Daoy (cell line): ENCODE results near the gene GAS2L1. TPM values are rescaled to one million over a fixed set of nuclear protein-coding genes. Genes with fewer than 3 reads are reported as not detected.

Experiments used
- DNase-seq: peaks from one replicate; pipeline ENCODE4 v3.0.0-alpha.2; 2015; ENCODE audit warnings: low read depth
- total RNA-seq: library from RNA; depleted of rRNA; stranded (reverse); fragments of >200 nt; shearing (Covaris generic); gene quantifications from 2 replicates; pipeline ENCODE4 v1.2.3, GENCODE V29; 2014

The GAS2L1 gene
- total RNA-seq, 1 experiment from 2014 or later, result 10.0 TPM

- peak; percentile 45 for DNase-seq
Measured at GRCh38 chr22:29309332-29310064, 3.0 kb downstream of the GAS2L1 start.

GRCh38 chr22:29310065-29310862 is 3.8 kb downstream of the GAS2L1 start:
- DNase-seq, result peak; percentile 25

- peak; percentile 98 for DNase-seq
Measured at GRCh38 chr22:29310863-29311339, 4.5 kb downstream of the GAS2L1 start.

GRCh38 chr22:29311464-29312217 is 5.2 kb downstream of the GAS2L1 start:
- peak; percentile 28 for DNase-seq

- DNase-seq, result no peak
Measured at GRCh38 chr22:29312218-29313125, 6.0 kb downstream of the GAS2L1 start.

- DNase-seq, result no peak
Measured at GRCh38 chr22:29313126-29313575, 6.7 kb downstream of the GAS2L1 start.

GRCh38 chr22:29313576-29314466 is 7.4 kb downstream of the GAS2L1 start:
- no peak for DNase-seq

- DNase-seq, result peak; percentile 41
Measured at GRCh38 chr22:29314537-29315285, 8.3 kb downstream of the GAS2L1 start.

GRCh38 chr22:29315286-29316140 is 9.1 kb downstream of the GAS2L1 start, which contains the start of gene RASL10A:
Gene RASL10A, minus strand, starts transcription at chr22:29315697. Its CDS starts 451 bp downstream, at chr22:29315246.
- no peak for DNase-seq

- no peak for DNase-seq
Measured at GRCh38 chr22:29316141-29316828, 9.8 kb downstream of the GAS2L1 start.

GRCh38 chr22:29317827-29318454 is 11.5 kb downstream of the GAS2L1 start:
- DNase-seq, result no peak

GRCh38 chr22:29319072-29319471 is 12.6 kb downstream of the GAS2L1 start:
- no peak for DNase-seq

- DNase-seq, result no peak
Measured at GRCh38 chr22:29320546-29320945, 14.1 kb downstream of the GAS2L1 start.

- no peak for DNase-seq
Measured at GRCh38 chr22:29323641-29324040, 17.2 kb downstream of the GAS2L1 start.

- no peak for DNase-seq
Measured at GRCh38 chr22:29325356-29325755, 18.9 kb downstream of the GAS2L1 start.

GRCh38 chr22:29325785-29326315 is 19.4 kb downstream of the GAS2L1 start:
- peak; percentile 11 for DNase-seq

GRCh38 chr22:29326481-29326880 is 20.0 kb downstream of the GAS2L1 start:
- DNase-seq, result peak; percentile 2
